HepG2 (cell line): ENCODE data around the gene PNKP. TPM values are rescaled to one million over a fixed set of nuclear protein-coding genes. Genes with fewer than 3 reads are reported as not detected.

Experiments used
- ATAC-seq: fragments of 200-7000 bp; cut with Tn5 transposase; 3 replicates; pipeline ENCODE4 v1.9.1; 2020; ENCODE audit warnings: mild to moderate bottlenecking, moderate library complexity
- BruUV-seq: library from RNA; stranded (reverse); fragments of 400-500 nt; replicated peaks from 2 replicates; lab custom pipeline; 2021; lab: Mats Ljungman, UMichigan
- CTCF ChIA-PET: fragments of 300-600 bp; formaldehyde crosslinking; extraction: SDS; loops from one replicate; lab custom pipeline; 2021; ENCODE audit warnings: low total read pairs, inconsistent platforms, low intra/inter-chr PET ratio; lab: Yijun Ruan, JAX
- POLR2A ChIA-PET: fragments of 350-600 bp; sonication (Branson Sonifier 250); formaldehyde crosslinking; loops from one replicate; lab custom pipeline; 2020; ENCODE audit warnings: antibody characterized with exemption, inconsistent platforms; lab: Yijun Ruan, JAX
- DNase-seq: peaks from one replicate; pipeline ENCODE4 v3.0.0-alpha.2; 2015; ENCODE audit warnings: low spot score
- FAIRE-seq: peaks from 3 replicates; lab custom pipeline; 2011; peaks lifted over from hg19 to GRCh38; lab: Jason Lieb, UNC
- H2AFZ ChIP-seq: one replicate; pipeline ENCODE4 v1.6.1; 2011; ENCODE audit warnings: low read length, inconsistent platforms
- H3K27ac ChIP-seq: fragments of 300-600 bp; 3 replicates; pipeline ENCODE4 v1.8.0; 2011; ENCODE audit warnings: mixed run types, mild to moderate bottlenecking, mixed read lengths, low read length, inconsistent platforms; ENCODE audit not compliant: insufficient read depth; ENCODE audit errors: extremely low read length
- H3K27me3 ChIP-seq, 2 experiments: fragments of 200-600 bp in 1 of 2; 2 replicates in 1 of 2; 3 replicates in 1 of 2; pipeline versions ENCODE4 v1.6.0 to v1.8.0; 2011; ENCODE audit warnings: low read length in 2 of 2, mild to moderate bottlenecking in 2 of 2, moderate library complexity in 2 of 2, inconsistent platforms in 1 of 2; ENCODE audit not compliant: insufficient read depth in 2 of 2, control insufficient read depth in 1 of 2
- H3K36me3 ChIP-seq, 2 experiments: fragments of 200-600 bp in 1 of 2; replicated peaks in 1 of 2; 2 replicates in 1 of 2; 3 replicates in 1 of 2; pipeline versions ENCODE4 v1.5.1 to v1.8.0; 2011; ENCODE audit warnings: low read length in 2 of 2, inconsistent platforms in 1 of 2; ENCODE audit not compliant: insufficient read depth in 2 of 2, control insufficient read depth in 1 of 2
- H3K4me1 ChIP-seq: 2 replicates; pipeline ENCODE4 v1.5.1; 2012; ENCODE audit warnings: low read length, inconsistent platforms; ENCODE audit not compliant: insufficient read depth
- H3K4me2 ChIP-seq: 2 replicates; pipeline ENCODE4 v1.6.0; 2011; ENCODE audit warnings: low read depth, low read length, inconsistent platforms
- H3K4me3 ChIP-seq, 3 experiments: fragments of 200-600 bp in 1 of 3; sonication (generic), shearing (Covaris generic) in 1 of 3; replicated peaks in 1 of 3; 2 replicates each; pipeline ENCODE4 v1.5.1; 2011 to 2016; ENCODE audit warnings: low read length in 3 of 3, inconsistent platforms in 2 of 3, low read depth in 2 of 3, mild to moderate bottlenecking in 2 of 3, control low read depth in 1 of 3, mixed read lengths in 1 of 3; ENCODE audit not compliant: insufficient read depth in 1 of 3
- H3K79me2 ChIP-seq: one replicate; pipeline ENCODE4 v1.6.1; 2011; ENCODE audit warnings: low read length, inconsistent platforms; ENCODE audit not compliant: insufficient read depth
- H3K9ac ChIP-seq: 2 replicates; pipeline ENCODE4 v1.6.0; 2011; ENCODE audit warnings: mild to moderate bottlenecking, low read depth, low read length, inconsistent platforms; ENCODE audit not compliant: insufficient read depth
- H3K9me3 ChIP-seq: 2 replicates; pipeline ENCODE4 v1.5.1; 2012; ENCODE audit warnings: mild to moderate bottlenecking, low read length
- H4K20me1 ChIP-seq: 2 replicates; pipeline ENCODE4 v1.6.0; 2011; ENCODE audit warnings: inconsistent platforms, mild to moderate bottlenecking, low read length, moderate library complexity; ENCODE audit not compliant: insufficient read depth
- AGO2 ChIP-seq: fragments of 200-400 bp; formaldehyde crosslinking; optimal IDR thresholded peaks from 2 replicates; pipeline ENCODE3; 2017; ENCODE audit warnings: mild to moderate bottlenecking, low read depth, low read length, moderate library complexity
- CTCF ChIP-seq: sonication (generic); formaldehyde crosslinking; IDR thresholded peaks from 2 replicates; pipeline ENCODE4 v1.5.0; 2020; ENCODE audit warnings: mild to moderate bottlenecking, missing genetic modification reagents, moderate library complexity
- HMG20B ChIP-seq: conservative IDR thresholded peaks from 2 replicates; pipeline ENCODE4 v1.6.1; 2016; ENCODE audit warnings: missing genetic modification reagents, missing compliant biosample characterization
- POGZ ChIP-seq: sonication (generic); formaldehyde crosslinking; IDR thresholded peaks from 2 replicates; pipeline ENCODE4 v1.4.0; 2020; ENCODE audit warnings: mild to moderate bottlenecking, missing genetic modification reagents
- RBM22 ChIP-seq: fragments of 200-400 bp; formaldehyde crosslinking; optimal IDR thresholded peaks from 2 replicates; pipeline ENCODE3; 2017; ENCODE audit warnings: mild to moderate bottlenecking, low read length, moderate library complexity
- ZNF10 ChIP-seq: sonication (generic); formaldehyde crosslinking; IDR thresholded peaks from 2 replicates; pipeline ENCODE4 v1.4.0; 2020; ENCODE audit warnings: mild to moderate bottlenecking, low read depth, missing genetic modification reagents, borderline replicate concordance
- ZNF770 ChIP-seq: sonication (generic); formaldehyde crosslinking; IDR thresholded peaks from 2 replicates; pipeline ENCODE4 v1.5.0; 2020; ENCODE audit warnings: mild to moderate bottlenecking, missing genetic modification reagents
- WGBS: methylation state at CpG from one replicate; pipeline ENCODE4 v1.1.6; 2017; ENCODE audit warnings: low lambda C conversion rate; 5-methylcytosine and 5-hydroxymethylcytosine counted together
- in situ Hi-C: cut with HindIII; loops from 2 replicates; pipeline ENCODE4 v1.10.0; 2017; ENCODE audit warnings: low pct_unique_long_range_greater_than_20kb; ENCODE audit not compliant: extremely low pct_ligation_motif_present
- intact Hi-C: fragments of 100-400 bp; cut with micrococcal nuclease; formaldehyde crosslinking; loops from one replicate; pipeline ENCODE4 v1.10.0; 2022; ENCODE audit not compliant: unreplicated experiment
- polyA plus RNA-seq, 8 experiments: library from polyadenylated mRNA; depleted of rRNA in 3 of 8; stranded (reverse) in 7 of 8; unstranded in 1 of 8; fragments of >200 nt; fragmentation: Illumina TruSeq in 4 of 8; extraction: Trizol in 4 of 8; gene quantifications; 2 replicates each; pipeline versions ENCODE4 v1.2.1 to v1.2.3, GENCODE V29; 2011 to 2016; ENCODE audit warnings: low read depth in 4 of 8, missing spikeins in 1 of 8, mixed read lengths in 1 of 8; ENCODE audit not compliant: insufficient read depth in 1 of 8
- total RNA-seq, 5 experiments: library from RNA; depleted of rRNA; stranded (reverse); fragments of >200 nt; fragmentation: Illumina TruSeq; extraction: Trizol; gene quantifications; 2 replicates each; pipeline ENCODE4 v1.2.3, GENCODE V29; 2016; ENCODE audit warnings: low read depth in 1 of 5

PNKP gene
- total and polyA plus RNA-seq, 2 of the 13 experiments (the other 11 are each of a cell fraction or from before 2014, with no cell fraction given), result 12.7 to 27.1 TPM

GRCh38 chr19:49912965-49913685 is 45.7 kb upstream of the PNKP start (continued):
- TF ChIP-seq CTCF (CRISPR knock-in tag) (peak; percentile 61), HMG20B (CRISPR knock-in tag) (no peak), POGZ (peak; percentile 70), ZNF770 (CRISPR knock-in tag) (0 out of 2 replicates have a peak, but pooled peaks have one; percentile 5)
- TF ChIP-seq, all 625 proteins: peak for 23

GRCh38 chr19:49911381-49912145 is 44.2 kb upstream of the PNKP start:
- ChIA-PET CTCF (no interaction called here), POLR2A (interaction anchor here (1.0 kb wide), 1 partner anchor 18 kb away, joined by 4 read pairs; the partner anchor contains the start of gene NUP62)
- intact Hi-C loops (no loop called here), in situ Hi-C loops (no loop called here)
- H3K4me1 ChIP-seq, result peaks cover 24% of the 10 kb centered on the region
- H3K9me3 ChIP-seq, result no peaks in the 10 kb centered on the region
- H4K20me1 ChIP-seq, result no peaks in the 10 kb centered on the region
- ATAC-seq (no peak), FAIRE-seq (no peak), DNase-seq (no peak)
- no TSS peak for BruUV-seq
- no peak overlapping the region for H2AFZ ChIP-seq
- H3K36me3 ChIP-seq, result peaks cover 26 to 45% of the 10 kb centered on the region in 2 experiments
- no peak overlapping the region for H3K9ac ChIP-seq
- H3K4me3 ChIP-seq, result no peak overlapping the region
- no peaks in the 10 kb centered on the region for H3K27me3 ChIP-seq
- H3K4me2 ChIP-seq, result no peak overlapping the region
- WGBS, result 98% methylated on average over 8 of the region's 9 CpGs
- TF ChIP-seq ZNF10 (CRISPR knock-in tag) (no peak), RBM22 (peak; percentile 48), AGO2 (peak; percentile 29)
- no peak overlapping the region for H3K27ac ChIP-seq
- peaks cover 9% of the 10 kb centered on the region for H3K79me2 ChIP-seq
